ENCODE results near the gene LMNA. TPM values are rescaled to one million over a fixed set of nuclear protein-coding genes. Genes with fewer than 3 reads are reported as not detected.

The LMNA gene
- total RNA-seq, 6 donors from 2014 or later, result 156 to 1,281 (median 388) TPM

GRCh38 chr1:156103521-156103947 is 11.0 kb upstream of the LMNA start:
- H3K9me3 ChIP-seq, result no peaks in the 10 kb centered on the region
- TF ChIP-seq CTCF (IDR thresholded peaks at IDR 0.05), result no peak
- no peak for TF ChIP-seq POLR2A (IDR thresholded peaks at IDR 0.05)
- no peak for TF ChIP-seq EP300 (IDR thresholded peaks at IDR 0.05)
- no peak for TF ChIP-seq POLR2AphosphoS5 (IDR thresholded peaks at IDR 0.05)
- WGBS, 2 donors, result 42 to 65% methylated on average over 9 of the region's 9 CpGs
- DNase-seq (peak in 1 of 2 donors; percentile 25), ATAC-seq (ENCODE audit: low FRiP score in 2 of 2) (peak in 1 of 2 donors; percentile 9)
- H3K4me1 ChIP-seq, result peaks cover 45 to 63% (median 50%) of the 10 kb centered on the region in 4 donors
- peak overlapping the region in 1 of 4 donors; percentile 27 for H3K4me3 ChIP-seq
- H3K27ac ChIP-seq, result peak overlapping the region; percentile 90 to 96 (median 92)
- H3K27me3 ChIP-seq, result no peaks in the 10 kb centered on the region
- no peaks in the 10 kb centered on the region for H3K36me3 ChIP-seq

- DNase-seq, result peak; percentile 82 to 83
- Histone ChIP-seq H3K27ac (peak overlapping the region; percentile 90 to 96 (median 92)), H3K27me3 (no peaks in the 10 kb centered on the region), H3K9me3 (no peaks in the 10 kb centered on the region), H3K4me1 (peaks cover 45 to 63% (median 50%) of the 10 kb centered on the region in 4 donors), H3K36me3 (no peaks in the 10 kb centered on the region), H3K4me3 (peak overlapping the region in 1 of 4 donors; percentile 27)
- TF ChIP-seq POLR2AphosphoS5 (IDR thresholded peaks at IDR 0.05), result peak in 1 of 2 donors; percentile 56
- no peak for TF ChIP-seq CTCF (IDR thresholded peaks at IDR 0.05)
- TF ChIP-seq POLR2A (IDR thresholded peaks at IDR 0.05), result peak in 2 of 4 donors; percentile 11 to 24
- TF ChIP-seq EP300 (IDR thresholded peaks at IDR 0.05), result no peak
- ATAC-seq (ENCODE audit: low FRiP score in 2 of 2), result peak; percentile 81 to 88
- WGBS, 2 donors, result 31 to 34% methylated on average over 15 of the region's 15 CpGs
Observed at GRCh38 chr1:156104065-156104810, 10.3 kb upstream of the LMNA start.

- TF ChIP-seq POLR2A (IDR thresholded peaks at IDR 0.05) (peak in 1 of 4 donors; percentile 21), POLR2AphosphoS5 (IDR thresholded peaks at IDR 0.05) (no peak), CTCF (IDR thresholded peaks at IDR 0.05) (peak in 1 of 6 experiments; percentile 23)
Observed at GRCh38 chr1:156104861-156105832, 9.4 kb upstream of the LMNA start.

GRCh38 chr1:156106624-156107488 is 7.7 kb upstream of the LMNA start:
- DNase-seq, result peak in 1 of 2 donors; percentile 29
- Histone ChIP-seq H3K4me1 (peaks cover 45 to 53% (median 48%) of the 10 kb centered on the region in 4 donors), H3K9me3 (no peaks in the 10 kb centered on the region), H3K36me3 (no peaks in the 10 kb centered on the region), H3K27me3 (no peaks in the 10 kb centered on the region), H3K27ac (peak overlapping the region; percentile 90 to 96 (median 92)), H3K4me3 (peak overlapping the region in 3 of 4 donors; percentile 33 to 41 (median 39))
- TF ChIP-seq EP300 (IDR thresholded peaks at IDR 0.05) (no peak), POLR2A (IDR thresholded peaks at IDR 0.05) (peak in 1 of 4 donors; percentile 13)
- WGBS, 2 donors, result 41 to 54% methylated on average over 10 to 14 of the region's 14 CpGs
- ATAC-seq (ENCODE audit: low FRiP score in 2 of 2), result peak in 1 of 2 donors; percentile 1

More at GRCh38 chr1:156104861-156105832, 9.4 kb upstream of the LMNA start:
- H3K9me3 ChIP-seq, result no peaks in the 10 kb centered on the region
- ATAC-seq (ENCODE audit: low FRiP score in 2 of 2) (peak; percentile 35 to 54), DNase-seq (peak in 1 of 2 donors; percentile 38)
- H3K4me1 ChIP-seq, result peaks cover 45 to 63% (median 50%) of the 10 kb centered on the region in 4 donors
- no peaks in the 10 kb centered on the region for H3K27me3 ChIP-seq
- no peaks in the 10 kb centered on the region for H3K36me3 ChIP-seq
- WGBS, 2 donors, result 61 to 65% methylated on average over 11 of the region's 11 CpGs
- peak overlapping the region; percentile 90 to 96 (median 92) for H3K27ac ChIP-seq
- H3K4me3 ChIP-seq, result peak overlapping the region in 3 of 4 donors; percentile 33 to 41 (median 39)
